ELR (cell line): ENCODE measurements around the gene CACNG4.

ENCODE experiments used
- DNase-seq: peaks from one replicate; pipeline ENCODE4 v3.0.0-alpha.2; 2015; ENCODE audit warnings: low read depth

The CACNG4 gene

DNA sequence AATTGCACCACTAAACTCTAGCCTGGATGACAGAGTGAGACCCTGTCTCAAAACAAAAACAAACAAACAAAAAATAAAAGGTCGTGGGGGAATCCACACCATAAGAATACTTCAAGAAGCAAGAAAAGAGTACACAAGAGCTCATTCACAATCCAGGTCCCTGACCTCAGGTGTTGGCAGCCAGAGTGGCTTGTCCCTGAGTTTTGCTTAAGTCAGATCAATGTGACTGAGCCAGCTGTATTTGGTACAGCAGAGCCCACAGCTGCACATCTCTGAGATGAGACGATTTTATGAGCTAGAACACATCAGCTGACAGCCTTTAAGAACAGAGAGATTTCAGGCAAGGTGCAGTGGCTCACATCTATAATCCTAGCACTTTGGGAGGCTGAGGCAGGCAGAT is 102.2 kb downstream of the CACNG4 start:
- DNase-seq, result no peak

DNA sequence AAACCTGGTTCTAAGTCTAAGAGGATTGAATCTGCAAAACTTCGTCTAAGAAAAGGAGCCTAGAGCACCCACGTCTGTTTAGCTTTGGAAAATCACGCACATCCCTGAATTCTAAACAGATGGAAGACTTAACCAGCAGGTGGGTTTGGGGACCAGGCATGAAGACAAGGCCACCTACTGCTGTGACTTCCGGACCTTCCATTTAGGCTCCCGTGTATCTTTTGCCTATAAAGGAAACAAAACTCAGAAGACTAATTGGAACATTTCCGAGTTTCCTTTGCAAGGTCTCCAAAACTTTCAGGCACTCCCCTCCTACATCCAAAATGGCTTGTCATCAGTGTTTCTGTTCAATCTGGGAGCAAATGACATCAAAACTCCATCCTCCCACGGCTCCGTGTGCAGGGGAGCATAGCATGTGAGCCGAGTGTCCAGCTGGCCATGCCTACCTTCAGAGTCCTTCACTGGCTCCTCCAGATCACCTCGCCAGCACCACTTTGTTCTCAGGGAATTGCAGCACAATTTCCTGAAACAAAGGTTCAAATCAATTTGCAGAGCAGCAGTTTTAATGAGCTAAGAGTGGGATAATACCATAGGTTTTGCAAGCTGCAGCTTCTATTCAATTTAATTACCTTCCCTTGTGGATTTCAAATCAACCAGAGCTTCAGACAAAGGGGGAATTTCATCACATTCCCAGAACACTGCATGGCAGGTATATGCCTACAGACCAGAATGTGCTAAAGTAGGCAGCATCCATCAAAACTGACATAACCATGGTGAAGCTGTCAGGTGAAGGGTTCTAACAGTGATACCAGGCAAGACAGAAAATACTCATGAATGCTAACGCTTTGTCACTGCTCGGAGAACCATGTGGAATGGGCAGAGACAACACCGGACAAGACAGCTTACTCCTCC is 103.3 kb downstream of the CACNG4 start:
- no peak for DNase-seq

GRCh38 chr17:67068999-67069398 is 104.5 kb downstream of the CACNG4 start:
- no peak for DNase-seq

DNA sequence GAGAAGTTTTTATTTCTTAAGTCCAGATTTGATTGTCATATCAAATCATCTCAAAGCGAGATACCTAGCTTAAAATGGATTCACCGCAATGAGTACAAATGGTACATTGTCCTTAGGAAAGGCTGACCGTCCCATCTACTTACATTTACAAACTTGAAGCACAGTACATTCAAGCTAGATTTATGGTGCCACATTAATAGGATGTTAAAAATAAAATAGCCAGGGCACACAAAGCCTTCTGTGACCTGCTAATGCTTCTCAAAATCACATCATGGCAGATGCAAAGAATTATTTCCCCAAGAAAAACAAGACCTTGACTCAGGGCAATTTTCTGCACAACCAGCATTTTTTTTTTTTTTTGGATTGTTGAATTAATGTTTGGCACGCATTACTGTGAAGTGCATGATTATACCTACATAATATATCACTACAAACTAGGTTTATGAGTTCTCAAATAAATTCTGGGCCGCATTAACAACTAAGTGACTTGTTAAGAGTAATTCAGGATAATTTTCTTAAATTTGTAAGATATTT is 105.2 kb downstream of the CACNG4 start:
- no peak for DNase-seq

DNA sequence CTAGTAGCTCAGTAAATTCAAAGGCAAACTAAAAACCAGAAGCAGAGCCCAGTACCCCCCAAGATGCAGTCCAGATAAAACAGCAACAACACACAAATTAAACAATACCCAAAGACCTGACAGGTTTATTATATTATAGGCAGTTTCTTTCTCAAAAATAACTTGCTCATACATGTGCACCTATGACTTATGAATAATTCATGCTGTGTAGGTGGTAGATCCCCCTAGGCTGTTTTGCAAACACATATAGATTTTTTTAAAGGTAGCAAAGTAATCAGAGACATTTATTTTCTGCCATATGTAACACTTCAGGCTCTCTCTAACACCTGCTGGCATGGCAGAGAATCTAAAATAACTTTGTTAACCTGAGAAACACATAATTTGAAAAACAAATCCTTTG is 107.1 kb downstream of the CACNG4 start:
- no peak for DNase-seq

DNA sequence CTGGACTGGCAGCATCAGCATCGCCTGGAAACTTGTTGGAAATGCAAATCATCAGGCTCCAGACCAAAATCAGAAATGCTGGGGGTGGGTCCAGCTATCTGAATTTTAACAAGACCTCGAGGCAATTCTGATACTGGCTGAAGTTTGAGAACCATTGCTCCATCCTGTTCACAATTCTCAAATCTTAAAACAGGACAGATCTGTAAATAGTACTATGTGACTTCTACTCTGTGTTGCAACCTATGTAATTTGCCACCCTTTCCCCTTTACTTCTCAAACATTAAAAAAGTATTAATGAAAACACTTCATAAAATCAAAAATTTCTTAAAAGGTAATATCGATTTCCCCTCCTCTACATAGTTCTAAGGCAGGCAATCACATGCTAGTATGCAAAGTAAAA is 108.4 kb downstream of the CACNG4 start:
- DNase-seq, result no peak

GRCh38 chr17:67074781-67075180 is 110.3 kb downstream of the CACNG4 start:
- no peak for DNase-seq

DNA sequence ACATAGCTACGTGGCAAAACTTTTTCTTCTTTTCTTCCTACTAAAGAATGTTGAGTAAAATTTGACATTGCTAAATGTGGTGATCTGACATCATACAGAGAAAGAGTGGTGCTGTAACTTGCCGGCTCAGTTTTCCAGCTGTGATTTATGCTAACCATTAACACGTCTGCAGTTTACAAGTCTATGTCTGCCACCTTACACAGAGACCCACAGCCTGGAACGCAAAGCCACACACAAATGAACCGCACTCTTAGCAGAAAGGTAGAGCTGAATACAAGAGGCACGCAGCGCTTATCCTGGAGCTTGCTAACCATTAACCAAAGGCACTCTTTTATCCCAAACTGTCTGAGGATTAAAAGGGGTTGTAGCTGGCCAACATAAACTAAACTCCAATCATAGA is 111.8 kb downstream of the CACNG4 start:
- DNase-seq, result no peak

GRCh38 chr17:67078292-67078691 is 113.8 kb downstream of the CACNG4 start:
- DNase-seq, result no peak

- DNase-seq, result no peak
Measured at GRCh38 chr17:67079491-67079890, 115.0 kb downstream of the CACNG4 start.

DNA sequence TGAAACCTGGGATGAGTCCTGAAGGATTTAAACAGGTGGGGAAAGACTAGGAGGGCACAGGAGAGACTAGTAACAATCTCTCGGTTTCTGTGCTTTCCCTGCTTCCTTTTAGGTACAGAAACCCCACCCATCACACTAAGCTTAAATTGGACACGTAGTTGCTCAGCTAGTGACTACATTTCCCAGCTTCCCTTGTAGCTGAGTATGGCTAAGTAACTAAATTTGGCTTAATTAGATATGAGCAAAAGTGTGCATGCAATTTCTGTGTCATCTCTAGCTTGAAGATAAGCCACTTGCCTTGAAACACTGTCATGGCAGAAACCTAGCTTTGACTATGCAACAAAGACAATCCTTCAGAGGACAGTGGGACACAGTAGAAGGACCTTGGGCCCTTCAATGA is 116.3 kb downstream of the CACNG4 start:
- no peak for DNase-seq

DNA sequence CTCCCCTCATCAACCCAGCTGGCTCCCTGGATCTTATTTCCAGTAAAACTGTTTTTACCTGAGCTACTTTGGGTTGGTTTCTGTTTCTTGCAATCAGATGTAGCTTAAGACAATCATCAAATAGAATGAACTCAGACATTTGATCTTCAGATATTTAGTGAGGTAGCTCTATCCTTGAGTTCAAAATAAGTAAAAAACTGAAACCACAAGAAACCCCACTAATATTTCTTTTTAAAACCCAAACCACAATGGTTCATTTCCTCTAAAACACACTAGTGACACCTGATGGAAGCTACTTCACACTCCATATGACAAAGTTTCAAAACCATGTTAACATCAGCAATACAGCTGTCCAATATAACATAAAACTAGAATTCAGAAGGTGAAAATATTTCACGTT is 117.6 kb downstream of the CACNG4 start:
- DNase-seq, result no peak
